EL (cell line): ENCODE data around the gene PAX7.
"Not testable (repeated sequence)": the region's sequence is repeated elsewhere in the genome, so short reads cannot be mapped to it uniquely, and the experiment has no call there.

ENCODE experiments used
- DNase-seq: peaks from one replicate; pipeline ENCODE4 v3.0.0-alpha.2; 2016

Gene PAX7

GRCh38 chr1:18734461-18735223, 104.0 kb downstream of the PAX7 start:
- no peak for DNase-seq

- DNase-seq: no peak
These were observed 104.8 kb downstream of the PAX7 start for GRCh38 chr1:18735224-18735997.

- DNase-seq: no peak
These were observed 106.3 kb downstream of the PAX7 start for GRCh38 chr1:18736958-18737357.

- no peak for DNase-seq
These were observed 107.5 kb downstream of the PAX7 start for GRCh38 chr1:18738126-18738525.

- DNase-seq: no peak
These were observed 108.0 kb downstream of the PAX7 start for GRCh38 chr1:18738617-18739016.

- DNase-seq: no peak
These were observed 108.8 kb downstream of the PAX7 start for GRCh38 chr1:18739408-18739807.

GRCh38 chr1:18739897-18740296, 109.3 kb downstream of the PAX7 start:
- no peak for DNase-seq

- DNase-seq: no peak
These were observed 110.0 kb downstream of the PAX7 start for GRCh38 chr1:18740617-18741016.

GRCh38 chr1:18743233-18743632, 112.6 kb downstream of the PAX7 start:
- no peak for DNase-seq

- not testable (repeated sequence) for DNase-seq
These were observed 113.7 kb downstream of the PAX7 start for GRCh38 chr1:18744381-18744780.

- DNase-seq: no peak
These were observed 116.3 kb downstream of the PAX7 start for GRCh38 chr1:18746981-18747380.

GRCh38 chr1:18747671-18748070, 117.0 kb downstream of the PAX7 start:
- DNase-seq: no peak

GRCh38 chr1:18748435-18748834, 117.8 kb downstream of the PAX7 start:
- no peak for DNase-seq

GRCh38 chr1:18749569-18749968, 118.9 kb downstream of the PAX7 start:
- no peak for DNase-seq

GRCh38 chr1:18750600-18750999, 120.0 kb downstream of the PAX7 start:
- DNase-seq: no peak

GRCh38 chr1:18751425-18751824, 120.8 kb downstream of the PAX7 start:
- DNase-seq: no peak

- no peak for DNase-seq
These were observed 121.8 kb downstream of the PAX7 start for GRCh38 chr1:18752409-18752808.

GRCh38 chr1:18760156-18760555, 129.5 kb downstream of the PAX7 start:
- no peak for DNase-seq

GRCh38 chr1:18761948-18762840, 131.5 kb downstream of the PAX7 start:
- DNase-seq: no peak

- no peak for DNase-seq
These were observed 133.7 kb downstream of the PAX7 start for GRCh38 chr1:18764362-18764761.

GRCh38 chr1:18765725-18766124, 135.1 kb downstream of the PAX7 start:
- DNase-seq: no peak

- DNase-seq: no peak
These were observed 135.7 kb downstream of the PAX7 start for GRCh38 chr1:18766328-18766727.

GRCh38 chr1:18767576-18767975, 136.9 kb downstream of the PAX7 start:
- DNase-seq: not testable (repeated sequence)
